Measurements from ENCODE around the gene ABTB1.

The ABTB1 gene

GRCh38 chr3:127672429-127673190, at the start of gene ABTB1:
Gene ABTB1 (plus strand): TSS chr3:127672952. CDS start chr3:127673026, 74 bp downstream.
- Histone ChIP-seq H3K36me3 (ENCODE audit: control insufficient read depth, insufficient read depth, low read length) (peaks cover 4% of the 10 kb centered on the region), H3K9me3 (ENCODE audit: control insufficient read depth, low read length) (no peaks in the 10 kb centered on the region), H3K27me3 (ENCODE audit: control insufficient read depth, insufficient read depth, low read length) (no peaks in the 10 kb centered on the region), H3K4me3 (ENCODE audit: low read length) (peak within 1 kb of the TSS; percentile 80), H3K4me1 (ENCODE audit: control insufficient read depth, insufficient read depth, low read length) (peaks cover 18% of the 10 kb centered on the region), H3K9ac (ENCODE audit: low read length) (peak within 1 kb of the TSS; percentile 94)

GRCh38 chr3:127624063-127624462, 48.7 kb upstream of the ABTB1 start:
- Histone ChIP-seq H3K9me3 (ENCODE audit: control insufficient read depth, low read length) (no peaks in the 10 kb centered on the region), H3K36me3 (ENCODE audit: control insufficient read depth, insufficient read depth, low read length) (no peaks in the 10 kb centered on the region), H3K4me3 (ENCODE audit: low read length) (no peak overlapping the region), H3K9ac (ENCODE audit: low read length) (no peak overlapping the region), H3K4me1 (ENCODE audit: control insufficient read depth, insufficient read depth, low read length) (no peaks in the 10 kb centered on the region), H3K27me3 (ENCODE audit: control insufficient read depth, insufficient read depth, low read length) (peaks cover 4% of the 10 kb centered on the region)

GRCh38 chr3:127625821-127626220, 46.9 kb upstream of the ABTB1 start:
- Histone ChIP-seq H3K4me1 (ENCODE audit: control insufficient read depth, insufficient read depth, low read length) (peaks cover 12% of the 10 kb centered on the region), H3K9me3 (ENCODE audit: control insufficient read depth, low read length) (no peaks in the 10 kb centered on the region), H3K27me3 (ENCODE audit: control insufficient read depth, insufficient read depth, low read length) (peaks cover 12% of the 10 kb centered on the region), H3K9ac (ENCODE audit: low read length) (no peak overlapping the region), H3K4me3 (ENCODE audit: low read length) (no peak overlapping the region), H3K36me3 (ENCODE audit: control insufficient read depth, insufficient read depth, low read length) (no peaks in the 10 kb centered on the region)

- H3K9ac ChIP-seq (ENCODE audit: low read length), result no peak overlapping the region
- no peaks in the 10 kb centered on the region for H3K9me3 ChIP-seq (ENCODE audit: control insufficient read depth, low read length)
- no peak overlapping the region for H3K4me3 ChIP-seq (ENCODE audit: low read length)
These were observed 44.3 kb upstream of the ABTB1 start for GRCh38 chr3:127628426-127628787.

GRCh38 chr3:127628788-127629466, 43.8 kb upstream of the ABTB1 start, which contains the start of gene PODXL2:
Gene PODXL2 (plus strand): TSS chr3:127629185. CDS start chr3:127629220, 35 bp downstream.
- Histone ChIP-seq H3K9me3 (ENCODE audit: control insufficient read depth, low read length) (no peaks in the 10 kb centered on the region), H3K36me3 (ENCODE audit: control insufficient read depth, insufficient read depth, low read length) (no peaks in the 10 kb centered on the region), H3K27me3 (ENCODE audit: control insufficient read depth, insufficient read depth, low read length) (peaks cover 12% of the 10 kb centered on the region), H3K4me1 (ENCODE audit: control insufficient read depth, insufficient read depth, low read length) (peaks cover 12% of the 10 kb centered on the region), H3K4me3 (ENCODE audit: low read length) (peak within 1 kb of the TSS; percentile 31), H3K9ac (ENCODE audit: low read length) (peak within 1 kb of the TSS; percentile 43)

More at GRCh38 chr3:127628426-127628787, 44.3 kb upstream of the ABTB1 start:
- H3K27me3 ChIP-seq (ENCODE audit: control insufficient read depth, insufficient read depth, low read length), result peaks cover 12% of the 10 kb centered on the region
- H3K4me1 ChIP-seq (ENCODE audit: control insufficient read depth, insufficient read depth, low read length), result peaks cover 12% of the 10 kb centered on the region
- no peaks in the 10 kb centered on the region for H3K36me3 ChIP-seq (ENCODE audit: control insufficient read depth, insufficient read depth, low read length)

GRCh38 chr3:127629467-127630403, 43.0 kb upstream of the ABTB1 start:
- no peaks in the 10 kb centered on the region for H3K36me3 ChIP-seq (ENCODE audit: control insufficient read depth, insufficient read depth, low read length)
- H3K9me3 ChIP-seq (ENCODE audit: control insufficient read depth, low read length), result no peaks in the 10 kb centered on the region
- H3K4me3 ChIP-seq (ENCODE audit: low read length), result peak overlapping the region; percentile 31
- H3K9ac ChIP-seq (ENCODE audit: low read length), result peak overlapping the region; percentile 43
- H3K4me1 ChIP-seq (ENCODE audit: control insufficient read depth, insufficient read depth, low read length), result peaks cover 12% of the 10 kb centered on the region
- H3K27me3 ChIP-seq (ENCODE audit: control insufficient read depth, insufficient read depth, low read length), result peaks cover 12% of the 10 kb centered on the region

GRCh38 chr3:127630811-127631714, 41.7 kb upstream of the ABTB1 start:
- no peak overlapping the region for H3K4me3 ChIP-seq (ENCODE audit: low read length)
- H3K4me1 ChIP-seq (ENCODE audit: control insufficient read depth, insufficient read depth, low read length), result peaks cover 12% of the 10 kb centered on the region
- peaks cover 12% of the 10 kb centered on the region for H3K27me3 ChIP-seq (ENCODE audit: control insufficient read depth, insufficient read depth, low read length)
- no peak overlapping the region for H3K9ac ChIP-seq (ENCODE audit: low read length)
- H3K9me3 ChIP-seq (ENCODE audit: control insufficient read depth, low read length), result no peaks in the 10 kb centered on the region
- H3K36me3 ChIP-seq (ENCODE audit: control insufficient read depth, insufficient read depth, low read length), result no peaks in the 10 kb centered on the region

GRCh38 chr3:127632035-127632820, 40.5 kb upstream of the ABTB1 start:
- Histone ChIP-seq H3K4me3 (ENCODE audit: low read length) (no peak overlapping the region), H3K36me3 (ENCODE audit: control insufficient read depth, insufficient read depth, low read length) (no peaks in the 10 kb centered on the region), H3K4me1 (ENCODE audit: control insufficient read depth, insufficient read depth, low read length) (peaks cover 12% of the 10 kb centered on the region), H3K9me3 (ENCODE audit: control insufficient read depth, low read length) (no peaks in the 10 kb centered on the region), H3K9ac (ENCODE audit: low read length) (no peak overlapping the region), H3K27me3 (ENCODE audit: control insufficient read depth, insufficient read depth, low read length) (peaks cover 12% of the 10 kb centered on the region)

GRCh38 chr3:127634653-127635052, 38.1 kb upstream of the ABTB1 start:
- H3K9me3 ChIP-seq (ENCODE audit: control insufficient read depth, low read length), result no peaks in the 10 kb centered on the region
- peaks cover 9% of the 10 kb centered on the region for H3K4me1 ChIP-seq (ENCODE audit: control insufficient read depth, insufficient read depth, low read length)
- no peak overlapping the region for H3K9ac ChIP-seq (ENCODE audit: low read length)
- H3K36me3 ChIP-seq (ENCODE audit: control insufficient read depth, insufficient read depth, low read length), result no peaks in the 10 kb centered on the region
- H3K27me3 ChIP-seq (ENCODE audit: control insufficient read depth, insufficient read depth, low read length), result peaks cover 5% of the 10 kb centered on the region
- H3K4me3 ChIP-seq (ENCODE audit: low read length), result no peak overlapping the region

- H3K27me3 ChIP-seq (ENCODE audit: control insufficient read depth, insufficient read depth, low read length), result no peaks in the 10 kb centered on the region
- H3K9ac ChIP-seq (ENCODE audit: low read length), result no peak overlapping the region
- no peak overlapping the region for H3K4me3 ChIP-seq (ENCODE audit: low read length)
- no peaks in the 10 kb centered on the region for H3K9me3 ChIP-seq (ENCODE audit: control insufficient read depth, low read length)
- H3K36me3 ChIP-seq (ENCODE audit: control insufficient read depth, insufficient read depth, low read length), result no peaks in the 10 kb centered on the region
- H3K4me1 ChIP-seq (ENCODE audit: control insufficient read depth, insufficient read depth, low read length), result no peaks in the 10 kb centered on the region
These were observed 35.2 kb upstream of the ABTB1 start for GRCh38 chr3:127637546-127637945.
